ENCODE data around the gene NEGR1. TPM values are rescaled to one million over a fixed set of nuclear protein-coding genes. Genes with fewer than 3 reads are reported as not detected.

Gene NEGR1
- total RNA-seq, 1 donor from 2014 or later, result 40.9 TPM

- DNase-seq, result no peak
These were observed 820.9 kb downstream of the NEGR1 start for GRCh38 chr1:71461416-71461815.

- DNase-seq, result no peak
These were observed 833.9 kb downstream of the NEGR1 start for GRCh38 chr1:71448444-71448843.

GRCh38 chr1:71438626-71439025 lies 843.7 kb downstream of the NEGR1 start:
- DNase-seq, result no peak

GRCh38 chr1:71435951-71436350 lies 846.4 kb downstream of the NEGR1 start:
- no peak for DNase-seq

- DNase-seq, result no peak
These were observed 848.1 kb downstream of the NEGR1 start for GRCh38 chr1:71434240-71434639.

- no peak for DNase-seq
These were observed 854.3 kb downstream of the NEGR1 start for GRCh38 chr1:71428029-71428428.

GRCh38 chr1:71427066-71427465 lies 855.3 kb downstream of the NEGR1 start:
- DNase-seq, result no peak

GRCh38 chr1:71424536-71424935 lies 857.8 kb downstream of the NEGR1 start:
- DNase-seq, result no peak

GRCh38 chr1:71422221-71422620 lies 860.1 kb downstream of the NEGR1 start:
- DNase-seq, result no peak

- DNase-seq, result no peak
These were observed 864.9 kb downstream of the NEGR1 start for GRCh38 chr1:71417421-71417820.

- no peak for DNase-seq
These were observed 868.2 kb downstream of the NEGR1 start for GRCh38 chr1:71414179-71414578.

GRCh38 chr1:71413441-71414175 lies 868.7 kb downstream of the NEGR1 start:
- DNase-seq, result no peak

GRCh38 chr1:71400050-71400449 lies 882.3 kb downstream of the NEGR1 start:
- no peak for DNase-seq

- no peak for DNase-seq
These were observed 882.7 kb downstream of the NEGR1 start for GRCh38 chr1:71399594-71399993.

- DNase-seq, result no peak
These were observed 889.0 kb downstream of the NEGR1 start for GRCh38 chr1:71393301-71393700.

- DNase-seq, result no peak
These were observed 891.8 kb downstream of the NEGR1 start for GRCh38 chr1:71390518-71390917.

GRCh38 chr1:71377886-71378285 lies 904.5 kb downstream of the NEGR1 start:
- no peak for DNase-seq

GRCh38 chr1:71372496-71372895 lies 909.8 kb downstream of the NEGR1 start:
- no peak for DNase-seq

- no peak for DNase-seq
These were observed 910.8 kb downstream of the NEGR1 start for GRCh38 chr1:71371581-71371980.

GRCh38 chr1:71364236-71364635 lies 918.1 kb downstream of the NEGR1 start:
- no peak for DNase-seq

GRCh38 chr1:71362691-71363090 lies 919.6 kb downstream of the NEGR1 start:
- DNase-seq, result no peak

GRCh38 chr1:71362076-71362475 lies 920.3 kb downstream of the NEGR1 start:
- no peak for DNase-seq

GRCh38 chr1:71357708-71358107 lies 924.6 kb downstream of the NEGR1 start:
- DNase-seq, result no peak

GRCh38 chr1:71351438-71351837 lies 930.9 kb downstream of the NEGR1 start:
- no peak for DNase-seq

GRCh38 chr1:71350805-71351204 lies 931.5 kb downstream of the NEGR1 start:
- DNase-seq, result no peak
